OCI-LY1 (cell line): ENCODE data around the gene OPN5.

ENCODE experiments used
- H2AFZ ChIP-seq: fragments of 200-600 bp; sonication (generic), shearing (Covaris generic); 2 replicates; pipeline ENCODE4 v1.6.0; 2014; ENCODE audit warnings: antibody characterized with exemption, mild to moderate bottlenecking, low read length
- H3F3A ChIP-seq: fragments of 200-600 bp; sonication (generic), shearing (Covaris generic); 2 replicates; pipeline ENCODE4 v1.6.0; 2014; ENCODE audit warnings: mild to moderate bottlenecking, antibody characterized with exemption, low read length, moderate library complexity; ENCODE audit not compliant: insufficient read depth
- H3K27ac ChIP-seq: fragments of 200-600 bp; sonication (generic); 2 replicates; pipeline ENCODE4 v1.5.1; 2014; ENCODE audit warnings: low read length, mixed run types, mild to moderate bottlenecking, low read depth; ENCODE audit not compliant: poor library complexity, severe bottlenecking
- H3K27me3 ChIP-seq: fragments of 200-600 bp; sonication (generic); 2 replicates; pipeline ENCODE4 v1.6.0; 2014; ENCODE audit warnings: antibody characterized with exemption, mild to moderate bottlenecking, low read length, moderate library complexity; ENCODE audit not compliant: insufficient read depth
- H3K36me3 ChIP-seq: fragments of 200-600 bp; sonication (generic); 2 replicates; pipeline ENCODE4 v1.6.1; 2014; ENCODE audit warnings: mild to moderate bottlenecking, antibody characterized with exemption, low read length, moderate library complexity, mixed read lengths; ENCODE audit not compliant: insufficient read depth
- H3K4me1 ChIP-seq: fragments of 200-600 bp; sonication (generic); 2 replicates; pipeline ENCODE4 v1.5.1; 2014; ENCODE audit warnings: mild to moderate bottlenecking, low read length, moderate library complexity; ENCODE audit not compliant: insufficient read depth, severe bottlenecking
- H3K4me2 ChIP-seq: fragments of 200-600 bp; sonication (generic), shearing (Covaris generic); 2 replicates; pipeline ENCODE4 v1.6.1; 2014; ENCODE audit warnings: low read length
- H3K4me3 ChIP-seq: fragments of 200-600 bp; sonication (generic); 2 replicates; pipeline ENCODE4 v1.5.1; 2014; ENCODE audit warnings: low read length, low read depth, mild to moderate bottlenecking, mixed read lengths; ENCODE audit not compliant: poor library complexity, severe bottlenecking
- H3K79me2 ChIP-seq: fragments of 200-600 bp; shearing (Covaris generic); 2 replicates; pipeline ENCODE4 v1.6.1; 2016; ENCODE audit warnings: mixed run types, low read length, mixed read lengths; ENCODE audit not compliant: insufficient read depth
- H3K9ac ChIP-seq: fragments of 200-600 bp; sonication (generic), shearing (Covaris generic); 2 replicates; pipeline ENCODE4 v1.6.1; 2014; ENCODE audit warnings: mild to moderate bottlenecking, low read length, mixed read lengths
- H3K9me2 ChIP-seq: fragments of 200-600 bp; sonication (generic), shearing (Covaris generic); 2 replicates; pipeline ENCODE4 v1.6.1; 2014; ENCODE audit warnings: low read depth, mild to moderate bottlenecking, low read length, mixed read lengths
- H3K9me3 ChIP-seq: fragments of 200-600 bp; shearing (Covaris generic); 2 replicates; pipeline ENCODE4 v1.6.1; 2014; ENCODE audit warnings: low read length, mixed read lengths
- H4K20me1 ChIP-seq: fragments of 200-600 bp; sonication (generic), shearing (Covaris generic); 2 replicates; pipeline ENCODE4 v1.6.0; 2016; ENCODE audit warnings: mild to moderate bottlenecking, low read length; ENCODE audit not compliant: insufficient read depth
- EZH2 ChIP-seq: fragments of 200-600 bp; sonication (generic), shearing (Covaris generic); IDR thresholded peaks from 2 replicates; pipeline ENCODE4 v1.8.0; 2017; ENCODE audit warnings: borderline replicate concordance, mixed run types, mild to moderate bottlenecking, antibody characterized with exemption, low read length, moderate library complexity, mixed read lengths
- TF ChIP-seq, protein P1 (sequence below): fragments of 200-600 bp; sonication (generic), shearing (Covaris generic); IDR thresholded peaks from 2 replicates; pipeline ENCODE4 v1.5.1; 2017; ENCODE audit warnings: mild to moderate bottlenecking, antibody characterized with exemption, low read length, moderate library complexity, mixed read lengths

Gene OPN5

DNA sequence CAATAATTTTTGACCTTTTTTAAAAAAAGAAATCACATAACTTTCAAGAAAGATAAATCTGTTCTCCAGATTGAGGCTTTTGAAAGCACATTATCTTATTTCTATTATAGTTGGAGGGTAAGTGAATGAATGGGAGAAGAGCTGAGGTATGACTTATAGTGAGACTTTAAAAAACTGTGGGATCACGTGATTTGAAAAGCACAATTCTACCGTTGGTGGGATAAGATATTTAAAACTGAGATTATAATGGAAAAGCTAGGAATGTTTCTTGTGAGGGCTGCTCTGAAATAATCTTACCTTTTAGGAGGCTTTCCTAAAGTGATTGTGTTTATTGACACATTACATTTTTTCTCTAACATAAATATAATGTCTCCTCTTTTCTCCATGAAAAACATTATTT is 9.5 kb upstream of the OPN5 start:
- Histone ChIP-seq H3K4me1 (no peaks in the 10 kb centered on the region), H4K20me1 (no peaks in the 10 kb centered on the region), H3F3A (no peaks in the 10 kb centered on the region), H3K9ac (no peak overlapping the region), H2AFZ (no peak overlapping the region), H3K27ac (no peak overlapping the region), H3K9me2 (no peaks in the 10 kb centered on the region), H3K36me3 (no peaks in the 10 kb centered on the region), H3K4me2 (no peak overlapping the region), H3K9me3 (no peaks in the 10 kb centered on the region), H3K27me3 (no peaks in the 10 kb centered on the region), H3K79me2 (no peaks in the 10 kb centered on the region), H3K4me3 (no peak overlapping the region)
- TF ChIP-seq, protein P1, sequence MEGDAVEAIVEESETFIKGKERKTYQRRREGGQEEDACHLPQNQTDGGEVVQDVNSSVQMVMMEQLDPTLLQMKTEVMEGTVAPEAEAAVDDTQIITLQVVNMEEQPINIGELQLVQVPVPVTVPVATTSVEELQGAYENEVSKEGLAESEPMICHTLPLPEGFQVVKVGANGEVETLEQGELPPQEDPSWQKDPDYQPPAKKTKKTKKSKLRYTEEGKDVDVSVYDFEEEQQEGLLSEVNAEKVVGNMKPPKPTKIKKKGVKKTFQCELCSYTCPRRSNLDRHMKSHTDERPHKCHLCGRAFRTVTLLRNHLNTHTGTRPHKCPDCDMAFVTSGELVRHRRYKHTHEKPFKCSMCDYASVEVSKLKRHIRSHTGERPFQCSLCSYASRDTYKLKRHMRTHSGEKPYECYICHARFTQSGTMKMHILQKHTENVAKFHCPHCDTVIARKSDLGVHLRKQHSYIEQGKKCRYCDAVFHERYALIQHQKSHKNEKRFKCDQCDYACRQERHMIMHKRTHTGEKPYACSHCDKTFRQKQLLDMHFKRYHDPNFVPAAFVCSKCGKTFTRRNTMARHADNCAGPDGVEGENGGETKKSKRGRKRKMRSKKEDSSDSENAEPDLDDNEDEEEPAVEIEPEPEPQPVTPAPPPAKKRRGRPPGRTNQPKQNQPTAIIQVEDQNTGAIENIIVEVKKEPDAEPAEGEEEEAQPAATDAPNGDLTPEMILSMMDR = no peak
- TF ChIP-seq EZH2 = no peak

DNA sequence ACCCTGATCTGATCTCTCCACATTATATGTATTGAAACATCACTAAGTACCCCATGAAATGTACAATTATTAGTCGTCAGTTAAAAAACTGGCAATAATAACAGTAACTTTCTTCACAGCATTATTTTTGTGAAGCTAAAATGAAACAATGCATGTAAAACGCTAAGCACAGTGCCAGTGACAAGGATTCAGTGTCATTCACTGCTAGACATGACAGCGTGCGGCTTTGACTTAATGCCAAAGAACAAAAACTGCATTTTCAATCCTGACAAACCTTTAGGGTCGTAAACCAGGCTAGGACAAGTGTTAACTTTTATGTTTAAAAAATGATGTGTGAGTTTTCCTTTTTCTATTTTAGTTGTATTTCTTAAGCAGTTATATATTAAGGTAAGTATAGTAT is 8.8 kb upstream of the OPN5 start:
- no peak for TF ChIP-seq EZH2
- TF ChIP-seq, protein P1 = no peak
- Histone ChIP-seq H3K4me1 (no peaks in the 10 kb centered on the region), H3K36me3 (no peaks in the 10 kb centered on the region), H3K27me3 (no peaks in the 10 kb centered on the region), H2AFZ (no peak overlapping the region), H3K9me2 (no peaks in the 10 kb centered on the region), H4K20me1 (no peaks in the 10 kb centered on the region), H3K4me3 (no peak overlapping the region), H3F3A (no peaks in the 10 kb centered on the region), H3K9ac (no peak overlapping the region), H3K27ac (no peak overlapping the region), H3K4me2 (no peak overlapping the region), H3K9me3 (no peaks in the 10 kb centered on the region), H3K79me2 (no peaks in the 10 kb centered on the region)

DNA sequence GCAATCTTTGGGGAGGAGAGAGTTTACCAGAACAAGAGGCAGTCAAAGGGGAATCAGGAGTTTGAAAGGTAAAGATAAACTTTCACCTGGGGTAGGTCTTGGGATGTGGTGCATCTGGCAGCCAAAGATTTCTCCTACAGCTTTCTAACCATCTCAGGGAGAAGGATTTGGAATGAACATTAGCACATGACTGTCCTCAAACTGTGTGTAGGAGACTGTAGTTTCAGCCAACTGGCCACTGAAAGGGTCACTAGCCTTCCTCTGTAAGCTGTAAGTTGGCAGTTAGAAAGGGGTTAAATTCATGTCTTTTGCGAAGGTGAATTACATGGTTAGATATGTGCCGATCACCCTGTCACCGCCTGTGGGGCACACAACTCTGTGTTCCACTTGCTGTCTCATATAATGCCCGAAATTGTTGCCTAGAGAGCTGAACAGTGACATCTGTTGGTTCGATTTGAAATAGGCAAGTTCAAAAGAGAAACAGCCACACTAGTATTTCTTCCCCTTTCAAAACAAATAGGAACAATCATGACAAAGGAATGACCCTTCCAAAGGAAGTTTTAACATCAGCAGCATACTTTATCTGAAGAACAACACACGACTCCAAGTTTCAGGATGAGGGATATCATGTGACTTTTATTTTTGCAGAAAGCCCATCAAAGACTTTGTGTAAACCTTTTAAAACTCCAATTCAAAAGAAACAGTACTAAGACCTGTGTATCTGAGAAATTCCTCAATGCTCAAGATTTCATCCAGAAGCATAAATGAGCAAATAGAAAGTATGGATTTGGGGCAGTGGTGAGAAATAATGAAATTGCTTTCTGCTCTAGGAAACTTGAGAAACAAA is 1.1 kb upstream of the OPN5 start:
- Histone ChIP-seq H3K36me3 (no peaks in the 10 kb centered on the region), H3K4me1 (no peaks in the 10 kb centered on the region), H3K79me2 (no peaks in the 10 kb centered on the region), H3K9ac (no peak overlapping the region), H3F3A (no peaks in the 10 kb centered on the region), H3K4me2 (no peak overlapping the region), H3K9me3 (no peaks in the 10 kb centered on the region), H3K4me3 (no peak overlapping the region), H3K27ac (no peak overlapping the region), H2AFZ (no peak overlapping the region), H4K20me1 (no peaks in the 10 kb centered on the region), H3K9me2 (no peaks in the 10 kb centered on the region), H3K27me3 (no peaks in the 10 kb centered on the region)
- TF ChIP-seq, protein P1 = peak; percentile 70
- TF ChIP-seq EZH2 = no peak
